WERI-Rb-1 (cell line): ENCODE results near the gene SLC30A3.

Experiments used
- DNase-seq: peaks from one replicate; pipeline ENCODE4 v3.0.0-alpha.2; 2020
- H3K27ac ChIP-seq: fragments of 250-450 bp; sonication (Bioruptor Pico); 2 replicates; pipeline ENCODE4 v1.5.1; 2020; ENCODE audit warnings: mild to moderate bottlenecking, moderate library complexity
- H3K27me3 ChIP-seq: fragments of 250-450 bp; sonication (Bioruptor Pico); 2 replicates; pipeline ENCODE4 v1.5.1; 2021; ENCODE audit warnings: mild to moderate bottlenecking, low read depth, moderate library complexity; ENCODE audit not compliant: insufficient read depth, severe bottlenecking
- H3K36me3 ChIP-seq: fragments of 250-450 bp; sonication (Bioruptor Pico); 2 replicates; pipeline ENCODE4 v1.5.1; 2020; ENCODE audit warnings: mild to moderate bottlenecking, moderate library complexity
- H3K4me3 ChIP-seq: 2 replicates; pipeline ENCODE4 v1.5.1; 2011; ENCODE audit warnings: low read depth, mild to moderate bottlenecking, control low read depth, low read length
- H3K9me3 ChIP-seq: fragments of 250-450 bp; sonication (Bioruptor Pico); 2 replicates; pipeline ENCODE4 v1.5.1; 2021; ENCODE audit warnings: mild to moderate bottlenecking, moderate library complexity; ENCODE audit not compliant: severe bottlenecking
- CTCF ChIP-seq: IDR thresholded peaks from 2 replicates; pipeline ENCODE4 v1.5.1; 2011; ENCODE audit warnings: low read depth, mild to moderate bottlenecking, control low read depth, inconsistent platforms, low read length

The SLC30A3 gene

GRCh38 chr2:27249891-27250651 is 12.8 kb downstream of the SLC30A3 start:
- TF ChIP-seq CTCF, result peak; percentile 98
- DNase-seq, result peak; percentile 94
- no peaks in the 10 kb centered on the region for H3K9me3 ChIP-seq
- no peaks in the 10 kb centered on the region for H3K27me3 ChIP-seq
- H3K4me3 ChIP-seq, result no peak overlapping the region
- peak overlapping the region; percentile 63 for H3K27ac ChIP-seq
- H3K36me3 ChIP-seq, result peaks cover under 1% of the 10 kb centered on the region; the same call in 1 of the 2 replicates

GRCh38 chr2:27249159-27249890 is 13.5 kb downstream of the SLC30A3 start:
- Histone ChIP-seq H3K4me3 (no peak overlapping the region), H3K27me3 (no peaks in the 10 kb centered on the region), H3K27ac (no peak overlapping the region), H3K36me3 (peaks cover 8% of the 10 kb centered on the region), H3K9me3 (no peaks in the 10 kb centered on the region)
- DNase-seq, result no peak
- no peak for TF ChIP-seq CTCF

GRCh38 chr2:27247893-27248292 is 15.0 kb downstream of the SLC30A3 start:
- TF ChIP-seq CTCF, result no peak
- peaks cover 22% of the 10 kb centered on the region for H3K36me3 ChIP-seq
- no peak for DNase-seq
- no peak overlapping the region for H3K4me3 ChIP-seq
- H3K27me3 ChIP-seq, result no peaks in the 10 kb centered on the region
- H3K9me3 ChIP-seq, result no peaks in the 10 kb centered on the region
- H3K27ac ChIP-seq, result no peak overlapping the region

- H3K9me3 ChIP-seq, result no peaks in the 10 kb centered on the region
- peaks cover 45% of the 10 kb centered on the region for H3K36me3 ChIP-seq
- H3K27me3 ChIP-seq, result no peaks in the 10 kb centered on the region
- no peak overlapping the region for H3K27ac ChIP-seq
- DNase-seq, result no peak
- no peak for TF ChIP-seq CTCF
- no peak overlapping the region for H3K4me3 ChIP-seq
Measured at GRCh38 chr2:27245626-27246025, 17.2 kb downstream of the SLC30A3 start.

- DNase-seq, result no peak
- no peak overlapping the region for H3K27ac ChIP-seq
- H3K9me3 ChIP-seq, result no peaks in the 10 kb centered on the region
- H3K4me3 ChIP-seq, result no peak overlapping the region
- no peaks in the 10 kb centered on the region for H3K27me3 ChIP-seq
- peaks cover 50% of the 10 kb centered on the region for H3K36me3 ChIP-seq
- TF ChIP-seq CTCF, result no peak
Measured at GRCh38 chr2:27245116-27245515, 17.7 kb downstream of the SLC30A3 start.
